WTC11 (cell line): ENCODE measurements around the gene RASL11A. TPM values are rescaled to one million over a fixed set of nuclear protein-coding genes. Genes with fewer than 3 reads are reported as not detected.

ENCODE experiments used
- ATAC-seq: fragments of 200-7000 bp; cut with Tn5 transposase; 2 replicates; pipeline ENCODE4 v1.10.0; 2021; ENCODE audit warnings: mild to moderate bottlenecking, moderate library complexity
- CTCF ChIA-PET: fragments of 300-600 bp; sonication (Branson Sonifier 250); formaldehyde crosslinking; loops from one replicate; lab custom pipeline; 2021; ENCODE audit warnings: antibody characterized with exemption; lab: Charles Lee
- POLR2A ChIA-PET: fragments of 350-600 bp; sonication (Branson Sonifier 250); formaldehyde crosslinking; loops from one replicate; lab custom pipeline; 2021; ENCODE audit warnings: antibody characterized with exemption; lab: Charles Lee
- DNase-seq: peaks from one replicate; pipeline ENCODE4 v3.0.0; 2021; ENCODE audit warnings: low spot score
- H3K27ac Mint-ChIP-seq: 2 replicates; pipeline ENCODE4 v1.8.0; 2021; ENCODE audit warnings: mixed read lengths
- H3K27me3 Mint-ChIP-seq: 2 replicates; pipeline ENCODE4 v1.8.0; 2021; ENCODE audit warnings: low read depth, mild to moderate bottlenecking, moderate library complexity, mixed read lengths
- H3K36me3 Mint-ChIP-seq: 2 replicates; pipeline ENCODE4 v1.8.0; 2021; ENCODE audit warnings: mixed read lengths
- H3K4me1 Mint-ChIP-seq: 2 replicates; pipeline ENCODE4 v1.8.0; 2022; ENCODE audit warnings: mixed read lengths
- H3K4me3 Mint-ChIP-seq: 2 replicates; pipeline ENCODE4 v1.8.0; 2021; ENCODE audit warnings: mild to moderate bottlenecking, moderate library complexity, mixed read lengths
- H3K9me3 Mint-ChIP-seq: 2 replicates; pipeline ENCODE4 v1.8.0; 2021; ENCODE audit warnings: mixed read lengths
- E2F4 ChIP-seq: sonication (generic); formaldehyde crosslinking; IDR thresholded peaks from 2 replicates; pipeline ENCODE4 v1.8.1; 2022; ENCODE audit warnings: low read depth, mild to moderate bottlenecking, moderate library complexity, missing genetic modification reagents, borderline replicate concordance
- EMX1 ChIP-seq: fragments of 250-450 bp; sonication (Bioruptor Pico); IDR thresholded peaks from 2 replicates; pipeline ENCODE4 v1.8.0; 2021; ENCODE audit warnings: mild to moderate bottlenecking
- ESRRA ChIP-seq: sonication (generic); formaldehyde crosslinking; IDR thresholded peaks from 2 replicates; pipeline ENCODE4 v1.8.1; 2022; ENCODE audit warnings: mild to moderate bottlenecking, missing genetic modification reagents, borderline replicate concordance
- ETV6 ChIP-seq: sonication (generic); formaldehyde crosslinking; IDR thresholded peaks from 2 replicates; pipeline ENCODE4 v1.8.1; 2022; ENCODE audit warnings: mild to moderate bottlenecking, missing genetic modification reagents
- FOXJ3 ChIP-seq: sonication (generic); formaldehyde crosslinking; IDR thresholded peaks from 2 replicates; pipeline ENCODE4 v1.9.0; 2021; ENCODE audit warnings: missing genetic modification reagents, mild to moderate bottlenecking, borderline replicate concordance
- GTF2I ChIP-seq: fragments of 250-450 bp; sonication (Bioruptor Pico); conservative IDR thresholded peaks from 2 replicates; pipeline ENCODE4 v1.4.0; 2021; ENCODE audit warnings: mild to moderate bottlenecking
- NFYB ChIP-seq: sonication (generic); formaldehyde crosslinking; conservative IDR thresholded peaks from 2 replicates; pipeline ENCODE4 v1.8.0; 2022; ENCODE audit warnings: low read depth, missing genetic modification reagents
- RORB ChIP-seq: fragments of 250-450 bp; sonication (Bioruptor Pico); IDR thresholded peaks from 2 replicates; pipeline ENCODE4 v1.9.0; 2021; ENCODE audit warnings: mild to moderate bottlenecking
- SMAD4 ChIP-seq: sonication (generic); formaldehyde crosslinking; IDR thresholded peaks from 2 replicates; pipeline ENCODE4 v1.8.0; 2022; ENCODE audit warnings: mild to moderate bottlenecking, missing genetic modification reagents
- SOX15 ChIP-seq: fragments of 250-450 bp; sonication (Bioruptor Pico); IDR thresholded peaks from 2 replicates; pipeline ENCODE4 v1.9.0; 2021; ENCODE audit warnings: mild to moderate bottlenecking
- TEAD1 ChIP-seq: sonication (generic); formaldehyde crosslinking; IDR thresholded peaks from 2 replicates; pipeline ENCODE4 v1.8.0; 2022; ENCODE audit warnings: mild to moderate bottlenecking, missing genetic modification reagents
- TP53 ChIP-seq: sonication (generic); formaldehyde crosslinking; IDR thresholded peaks from 2 replicates; pipeline ENCODE4 v1.8.1; 2023; ENCODE audit warnings: mild to moderate bottlenecking, missing genetic modification reagents
- ZMAT4 ChIP-seq: fragments of 250-450 bp; sonication (Bioruptor Pico); IDR thresholded peaks from 2 replicates; pipeline ENCODE4 v1.9.0; 2021; ENCODE audit warnings: mild to moderate bottlenecking
- ZNF138 ChIP-seq: sonication (generic); formaldehyde crosslinking; conservative IDR thresholded peaks from 2 replicates; pipeline ENCODE4 v1.8.1; 2022; ENCODE audit warnings: mild to moderate bottlenecking, moderate library complexity, missing genetic modification reagents
- ZNF263 ChIP-seq: sonication (generic); formaldehyde crosslinking; IDR thresholded peaks from 2 replicates; pipeline ENCODE4 v1.8.1; 2022; ENCODE audit warnings: low read depth, mild to moderate bottlenecking, moderate library complexity, missing genetic modification reagents
- ZNF317 ChIP-seq: sonication (generic); formaldehyde crosslinking; IDR thresholded peaks from 2 replicates; pipeline ENCODE4 v1.8.1; 2023; ENCODE audit warnings: low read depth, mild to moderate bottlenecking, moderate library complexity, missing genetic modification reagents, borderline replicate concordance
- ZNF396 ChIP-seq: fragments of 250-450 bp; sonication (Bioruptor Pico); IDR thresholded peaks from 2 replicates; pipeline ENCODE4 v1.8.0; 2021; ENCODE audit warnings: mild to moderate bottlenecking, moderate library complexity, borderline replicate concordance
- ZNF416 ChIP-seq: fragments of 250-450 bp; sonication (Bioruptor Pico); IDR thresholded peaks from 2 replicates; pipeline ENCODE4 v1.9.0; 2021; ENCODE audit warnings: mild to moderate bottlenecking, inconsistent platforms
- total RNA-seq: library from RNA; stranded (reverse); gene quantifications from 3 replicates; pipeline ENCODE4 v1.2.3, GENCODE V29; 2021
- TF ChIP-seq, protein P1 (sequence below): sonication (generic); formaldehyde crosslinking; IDR thresholded peaks from 2 replicates; pipeline ENCODE4 v1.8.1; 2023; ENCODE audit warnings: mild to moderate bottlenecking, missing genetic modification reagents
- TF ChIP-seq, protein P2 (sequence below): sonication (generic); formaldehyde crosslinking; IDR thresholded peaks from 2 replicates; pipeline ENCODE4 v1.8.1; 2023; ENCODE audit warnings: mild to moderate bottlenecking, missing genetic modification reagents, borderline replicate concordance

RASL11A gene
- total RNA-seq, 1 experiment from 2014 or later = 3.5 TPM

GRCh38 chr13:27271570-27272096 lies 1.0 kb downstream of the RASL11A start (continued):
- TF ChIP-seq SMAD4 (CRISPR knock-in tag) = no peak
- TF ChIP-seq, protein P1, sequence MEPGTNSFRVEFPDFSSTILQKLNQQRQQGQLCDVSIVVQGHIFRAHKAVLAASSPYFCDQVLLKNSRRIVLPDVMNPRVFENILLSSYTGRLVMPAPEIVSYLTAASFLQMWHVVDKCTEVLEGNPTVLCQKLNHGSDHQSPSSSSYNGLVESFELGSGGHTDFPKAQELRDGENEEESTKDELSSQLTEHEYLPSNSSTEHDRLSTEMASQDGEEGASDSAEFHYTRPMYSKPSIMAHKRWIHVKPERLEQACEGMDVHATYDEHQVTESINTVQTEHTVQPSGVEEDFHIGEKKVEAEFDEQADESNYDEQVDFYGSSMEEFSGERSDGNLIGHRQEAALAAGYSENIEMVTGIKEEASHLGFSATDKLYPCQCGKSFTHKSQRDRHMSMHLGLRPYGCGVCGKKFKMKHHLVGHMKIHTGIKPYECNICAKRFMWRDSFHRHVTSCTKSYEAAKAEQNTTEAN = no peak
- no peak for TF ChIP-seq RORB (CRISPR knock-in tag)

GRCh38 chr13:27273658-27274425 lies 3.2 kb downstream of the RASL11A start:
- no peaks in the 10 kb centered on the region for H3K36me3 Mint-ChIP-seq
- TF ChIP-seq SOX15 = no peak
- TF ChIP-seq ZNF263 (CRISPR knock-in tag) = no peak
- TF ChIP-seq ZNF317 (CRISPR knock-in tag) = no peak
- TF ChIP-seq, protein P2, sequence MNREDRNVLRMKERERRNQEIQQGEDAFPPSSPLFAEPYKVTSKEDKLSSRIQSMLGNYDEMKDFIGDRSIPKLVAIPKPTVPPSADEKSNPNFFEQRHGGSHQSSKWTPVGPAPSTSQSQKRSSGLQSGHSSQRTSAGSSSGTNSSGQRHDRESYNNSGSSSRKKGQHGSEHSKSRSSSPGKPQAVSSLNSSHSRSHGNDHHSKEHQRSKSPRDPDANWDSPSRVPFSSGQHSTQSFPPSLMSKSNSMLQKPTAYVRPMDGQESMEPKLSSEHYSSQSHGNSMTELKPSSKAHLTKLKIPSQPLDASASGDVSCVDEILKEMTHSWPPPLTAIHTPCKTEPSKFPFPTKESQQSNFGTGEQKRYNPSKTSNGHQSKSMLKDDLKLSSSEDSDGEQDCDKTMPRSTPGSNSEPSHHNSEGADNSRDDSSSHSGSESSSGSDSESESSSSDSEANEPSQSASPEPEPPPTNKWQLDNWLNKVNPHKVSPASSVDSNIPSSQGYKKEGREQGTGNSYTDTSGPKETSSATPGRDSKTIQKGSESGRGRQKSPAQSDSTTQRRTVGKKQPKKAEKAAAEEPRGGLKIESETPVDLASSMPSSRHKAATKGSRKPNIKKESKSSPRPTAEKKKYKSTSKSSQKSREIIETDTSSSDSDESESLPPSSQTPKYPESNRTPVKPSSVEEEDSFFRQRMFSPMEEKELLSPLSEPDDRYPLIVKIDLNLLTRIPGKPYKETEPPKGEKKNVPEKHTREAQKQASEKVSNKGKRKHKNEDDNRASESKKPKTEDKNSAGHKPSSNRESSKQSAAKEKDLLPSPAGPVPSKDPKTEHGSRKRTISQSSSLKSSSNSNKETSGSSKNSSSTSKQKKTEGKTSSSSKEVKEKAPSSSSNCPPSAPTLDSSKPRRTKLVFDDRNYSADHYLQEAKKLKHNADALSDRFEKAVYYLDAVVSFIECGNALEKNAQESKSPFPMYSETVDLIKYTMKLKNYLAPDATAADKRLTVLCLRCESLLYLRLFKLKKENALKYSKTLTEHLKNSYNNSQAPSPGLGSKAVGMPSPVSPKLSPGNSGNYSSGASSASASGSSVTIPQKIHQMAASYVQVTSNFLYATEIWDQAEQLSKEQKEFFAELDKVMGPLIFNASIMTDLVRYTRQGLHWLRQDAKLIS (CRISPR knock-in tag) = no peak
- TF ChIP-seq ETV6 (CRISPR knock-in tag) = no peak
- no peak for TF ChIP-seq FOXJ3 (CRISPR knock-in tag)
- no peak for TF ChIP-seq E2F4 (CRISPR knock-in tag)
- TF ChIP-seq TEAD1 (CRISPR knock-in tag) = no peak
- no peak for TF ChIP-seq ESRRA (CRISPR knock-in tag)
- TF ChIP-seq ZNF138 (CRISPR knock-in tag) = no peak
- TF ChIP-seq EMX1 (CRISPR knock-in tag) = no peak
- no peak for TF ChIP-seq ZNF396 (CRISPR knock-in tag)
- TF ChIP-seq ZMAT4 = no peak
- TF ChIP-seq GTF2I = no peak
- TF ChIP-seq, protein P1 = no peak
- TF ChIP-seq NFYB (CRISPR knock-in tag) = no peak
- no peak for TF ChIP-seq TP53
- no peak for TF ChIP-seq ZNF416 (CRISPR knock-in tag)
- TF ChIP-seq, all 79 proteins: peak for 0
- H3K27me3 Mint-ChIP-seq = peaks cover 36% of the 10 kb centered on the region
- ChIA-PET POLR2A (interaction anchor here (0.7 kb wide), 1 partner anchor 133 kb away, joined by 7 read pairs; no protein-coding TSS in a partner anchor), CTCF (interaction anchor here (3.0 kb wide), 1 partner anchor 88 kb away, joined by 12 read pairs; no protein-coding TSS in a partner anchor)
- H3K4me3 Mint-ChIP-seq = no peak overlapping the region
- no peak overlapping the region for H3K27ac Mint-ChIP-seq
- peaks cover 12% of the 10 kb centered on the region for H3K9me3 Mint-ChIP-seq
- DNase-seq (no peak), ATAC-seq (no peak)
- H3K4me1 Mint-ChIP-seq = peaks cover 15% of the 10 kb centered on the region
